ENCODE results near the gene XRCC3.

XRCC3 gene

DNA sequence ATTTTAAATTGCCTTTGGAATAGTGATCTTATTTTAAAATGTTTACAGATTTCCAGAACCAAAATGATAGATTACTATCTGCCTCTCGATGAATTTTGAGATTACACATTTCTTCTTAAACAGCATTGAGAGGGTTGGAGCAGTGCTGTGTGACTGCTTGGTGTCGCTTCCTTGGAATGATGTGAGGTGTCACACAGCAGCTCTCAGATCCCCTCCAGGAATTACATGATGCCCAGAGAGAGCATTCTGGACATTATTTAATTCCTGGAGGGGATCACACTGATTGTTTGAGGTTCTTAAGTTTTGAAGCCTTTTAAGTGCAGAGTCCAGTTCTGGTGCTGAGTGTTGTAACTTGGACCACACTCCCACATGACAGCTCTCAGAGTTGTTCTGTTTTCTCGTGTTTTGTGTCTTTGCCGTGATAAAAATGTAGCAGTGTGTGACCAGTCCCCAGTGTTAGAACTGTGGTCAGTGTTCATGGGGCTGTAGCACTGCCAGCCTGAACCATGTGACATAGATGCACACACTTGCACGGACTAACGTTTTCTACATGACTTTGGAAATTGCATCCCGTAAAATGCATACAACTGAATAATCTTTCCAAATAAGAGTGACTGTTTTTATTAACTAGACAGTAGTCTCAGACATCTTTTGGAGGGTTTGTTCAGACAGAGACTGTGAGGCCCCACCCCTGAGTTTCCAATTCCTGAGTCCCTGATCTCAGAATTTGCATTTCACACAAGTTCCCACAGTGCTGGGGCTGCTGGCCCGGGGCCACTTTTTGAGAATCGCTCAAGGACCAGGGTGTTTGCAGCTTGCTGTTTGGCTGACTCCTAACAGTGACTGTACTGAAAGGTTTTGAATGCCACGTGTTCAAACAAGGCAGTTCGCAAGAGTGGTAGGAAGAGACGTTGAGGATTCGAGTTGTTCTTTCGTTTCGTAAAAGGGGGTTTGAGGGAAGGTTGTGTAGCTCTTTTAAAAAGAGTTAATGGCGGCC lies 26.0 kb downstream of the XRCC3 start:
- Histone ChIP-seq H3K27ac (no peak overlapping the region), H3K4me1 (ENCODE audit: control insufficient read depth in 1 of 2, insufficient read depth in 1 of 2, low read depth in 1 of 2, low read length in 1 of 2) (no peaks in the 10 kb centered on the region), H3K4me3 (ENCODE audit: low read depth in 1 of 2, low read length in 1 of 2) (no peak overlapping the region), H3K27me3 (no peaks in the 10 kb centered on the region), H3K36me3 (peaks cover 91% of the 10 kb centered on the region), H3K9me3 (no peaks in the 10 kb centered on the region)
- TF ChIP-seq CTCF (IDR thresholded peaks at IDR 0.05) = no peak

GRCh38 chr14:103688441-103688840 lies 26.8 kb downstream of the XRCC3 start:
- Histone ChIP-seq H3K4me3 (ENCODE audit: low read depth in 1 of 2, low read length in 1 of 2) (no peak overlapping the region), H3K36me3 (peaks cover 91% of the 10 kb centered on the region), H3K27ac (no peak overlapping the region), H3K4me1 (ENCODE audit: control insufficient read depth in 1 of 2, insufficient read depth in 1 of 2, low read depth in 1 of 2, low read length in 1 of 2) (no peaks in the 10 kb centered on the region), H3K9me3 (no peaks in the 10 kb centered on the region), H3K27me3 (no peaks in the 10 kb centered on the region)
- TF ChIP-seq CTCF (IDR thresholded peaks at IDR 0.05) = no peak

DNA sequence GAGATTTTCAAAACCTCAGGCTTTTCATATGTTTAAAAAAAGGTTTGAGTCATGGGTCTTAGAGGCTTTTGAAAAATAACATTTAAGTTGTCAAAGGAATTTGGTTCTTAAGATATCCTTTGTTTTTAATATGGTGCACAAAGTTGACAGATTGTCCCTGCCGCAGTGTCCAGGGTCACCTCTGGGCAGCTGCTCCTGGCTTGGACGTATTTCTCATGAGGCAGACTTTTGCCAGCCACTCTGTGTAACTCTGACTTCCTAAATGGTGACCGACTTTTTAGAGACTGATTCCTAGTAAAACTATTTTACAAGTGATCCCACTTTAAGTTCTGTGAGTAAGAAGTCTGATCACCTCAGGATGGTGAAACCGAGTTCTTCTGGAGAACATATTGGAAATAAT lies 27.5 kb downstream of the XRCC3 start:
- Histone ChIP-seq H3K4me3 (ENCODE audit: low read depth in 1 of 2, low read length in 1 of 2) (no peak overlapping the region), H3K27ac (no peak overlapping the region), H3K36me3 (peaks cover 91% of the 10 kb centered on the region), H3K27me3 (no peaks in the 10 kb centered on the region), H3K4me1 (ENCODE audit: control insufficient read depth in 1 of 2, insufficient read depth in 1 of 2, low read depth in 1 of 2, low read length in 1 of 2) (no peaks in the 10 kb centered on the region), H3K9me3 (no peaks in the 10 kb centered on the region)
- TF ChIP-seq CTCF (IDR thresholded peaks at IDR 0.05) = no peak

DNA sequence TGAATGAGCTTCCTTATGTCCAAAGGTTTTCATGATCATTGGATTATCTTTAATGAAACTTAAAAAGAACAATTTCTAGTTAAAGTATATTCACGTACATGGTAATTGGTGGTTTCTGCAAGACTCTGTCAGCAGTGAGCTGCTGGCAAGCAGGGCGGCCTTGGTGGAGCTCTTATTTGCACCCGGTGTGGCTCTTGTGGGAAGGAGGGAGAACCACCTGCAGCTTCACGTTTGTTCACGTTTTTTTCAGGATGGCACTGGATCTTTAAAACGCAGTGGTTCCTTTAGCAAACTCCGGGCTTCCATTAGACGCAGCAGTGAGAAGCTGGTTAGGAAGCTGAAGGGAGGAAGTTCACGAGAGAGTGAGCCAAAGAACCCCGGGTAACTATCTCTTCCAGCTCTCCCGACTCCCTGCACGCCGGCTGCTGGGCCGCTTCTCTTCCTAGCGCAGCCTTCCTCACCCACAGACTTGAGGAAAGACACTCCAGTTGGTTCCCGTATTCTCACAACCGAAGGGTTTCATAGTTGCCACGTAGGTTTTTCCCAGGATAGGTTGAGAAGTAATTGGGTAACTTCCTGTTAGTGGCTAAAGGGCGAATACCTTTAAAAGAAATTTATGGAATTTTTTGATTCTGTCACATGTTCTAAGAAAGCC lies 28.3 kb downstream of the XRCC3 start:
- no peak overlapping the region for H3K27ac ChIP-seq
- H3K27me3 ChIP-seq = no peaks in the 10 kb centered on the region
- H3K4me1 ChIP-seq (ENCODE audit: control insufficient read depth in 1 of 2, insufficient read depth in 1 of 2, low read depth in 1 of 2, low read length in 1 of 2) = no peaks in the 10 kb centered on the region
- TF ChIP-seq CTCF (IDR thresholded peaks at IDR 0.05) = no peak
- no peak overlapping the region for H3K4me3 ChIP-seq (ENCODE audit: low read depth in 1 of 2, low read length in 1 of 2)
- no peaks in the 10 kb centered on the region for H3K9me3 ChIP-seq
- peaks cover 89% of the 10 kb centered on the region for H3K36me3 ChIP-seq

GRCh38 chr14:103685276-103686211 lies 29.7 kb downstream of the XRCC3 start:
- Histone ChIP-seq H3K4me3 (ENCODE audit: low read depth in 1 of 2, low read length in 1 of 2) (no peak overlapping the region), H3K36me3 (peaks cover 98% of the 10 kb centered on the region), H3K4me1 (ENCODE audit: control insufficient read depth in 1 of 2, insufficient read depth in 1 of 2, low read depth in 1 of 2, low read length in 1 of 2) (no peaks in the 10 kb centered on the region), H3K9me3 (no peaks in the 10 kb centered on the region), H3K27me3 (no peaks in the 10 kb centered on the region), H3K27ac (no peak overlapping the region)
- TF ChIP-seq CTCF (IDR thresholded peaks at IDR 0.05) = no peak

Data from neutrophil (primary cell).